HepG2 (cell line): Measurements from ENCODE around the gene P2RX1. TPM values are rescaled to one million over a fixed set of nuclear protein-coding genes. Genes with fewer than 3 reads are reported as not detected.

ENCODE experiments used
- ATAC-seq: fragments of 200-7000 bp; cut with Tn5 transposase; 3 replicates; pipeline ENCODE4 v1.9.1; 2020; ENCODE audit warnings: mild to moderate bottlenecking, moderate library complexity
- BruUV-seq: library from RNA; stranded (reverse); fragments of 400-500 nt; replicated peaks from 2 replicates; lab custom pipeline; 2021; lab: Mats Ljungman, UMichigan
- CTCF ChIA-PET: fragments of 300-600 bp; formaldehyde crosslinking; extraction: SDS; loops from one replicate; lab custom pipeline; 2021; ENCODE audit warnings: low total read pairs, inconsistent platforms, low intra/inter-chr PET ratio; lab: Yijun Ruan, JAX
- POLR2A ChIA-PET: fragments of 350-600 bp; sonication (Branson Sonifier 250); formaldehyde crosslinking; loops from one replicate; lab custom pipeline; 2020; ENCODE audit warnings: antibody characterized with exemption, inconsistent platforms; lab: Yijun Ruan, JAX
- DNase-seq: peaks from one replicate; pipeline ENCODE4 v3.0.0-alpha.2; 2015; ENCODE audit warnings: low spot score
- FAIRE-seq: peaks from 3 replicates; lab custom pipeline; 2011; peaks lifted over from hg19 to GRCh38; lab: Jason Lieb, UNC
- H2AFZ ChIP-seq: one replicate; pipeline ENCODE4 v1.6.1; 2011; ENCODE audit warnings: low read length, inconsistent platforms
- H3K27ac ChIP-seq: fragments of 300-600 bp; 3 replicates; pipeline ENCODE4 v1.8.0; 2011; ENCODE audit warnings: mixed run types, mild to moderate bottlenecking, mixed read lengths, low read length, inconsistent platforms; ENCODE audit not compliant: insufficient read depth; ENCODE audit errors: extremely low read length
- H3K27me3 ChIP-seq, 2 experiments: fragments of 200-600 bp in 1 of 2; 2 replicates in 1 of 2; 3 replicates in 1 of 2; pipeline versions ENCODE4 v1.6.0 to v1.8.0; 2011; ENCODE audit warnings: low read length in 2 of 2, mild to moderate bottlenecking in 2 of 2, moderate library complexity in 2 of 2, inconsistent platforms in 1 of 2; ENCODE audit not compliant: insufficient read depth in 2 of 2, control insufficient read depth in 1 of 2
- H3K36me3 ChIP-seq, 2 experiments: fragments of 200-600 bp in 1 of 2; replicated peaks in 1 of 2; 2 replicates in 1 of 2; 3 replicates in 1 of 2; pipeline versions ENCODE4 v1.5.1 to v1.8.0; 2011; ENCODE audit warnings: low read length in 2 of 2, inconsistent platforms in 1 of 2; ENCODE audit not compliant: insufficient read depth in 2 of 2, control insufficient read depth in 1 of 2
- H3K4me1 ChIP-seq: 2 replicates; pipeline ENCODE4 v1.5.1; 2012; ENCODE audit warnings: low read length, inconsistent platforms; ENCODE audit not compliant: insufficient read depth
- H3K4me2 ChIP-seq: 2 replicates; pipeline ENCODE4 v1.6.0; 2011; ENCODE audit warnings: low read depth, low read length, inconsistent platforms
- H3K4me3 ChIP-seq, 3 experiments: fragments of 200-600 bp in 1 of 3; sonication (generic), shearing (Covaris generic) in 1 of 3; replicated peaks in 1 of 3; 2 replicates each; pipeline ENCODE4 v1.5.1; 2011 to 2016; ENCODE audit warnings: low read length in 3 of 3, inconsistent platforms in 2 of 3, low read depth in 2 of 3, mild to moderate bottlenecking in 2 of 3, control low read depth in 1 of 3, mixed read lengths in 1 of 3; ENCODE audit not compliant: insufficient read depth in 1 of 3
- H3K79me2 ChIP-seq: one replicate; pipeline ENCODE4 v1.6.1; 2011; ENCODE audit warnings: low read length, inconsistent platforms; ENCODE audit not compliant: insufficient read depth
- H3K9ac ChIP-seq: 2 replicates; pipeline ENCODE4 v1.6.0; 2011; ENCODE audit warnings: mild to moderate bottlenecking, low read depth, low read length, inconsistent platforms; ENCODE audit not compliant: insufficient read depth
- H3K9me3 ChIP-seq: 2 replicates; pipeline ENCODE4 v1.5.1; 2012; ENCODE audit warnings: mild to moderate bottlenecking, low read length
- H4K20me1 ChIP-seq: 2 replicates; pipeline ENCODE4 v1.6.0; 2011; ENCODE audit warnings: inconsistent platforms, mild to moderate bottlenecking, low read length, moderate library complexity; ENCODE audit not compliant: insufficient read depth
- CENPX ChIP-seq: sonication (generic); formaldehyde crosslinking; IDR thresholded peaks from 2 replicates; pipeline ENCODE4 v1.9.0; 2021; ENCODE audit warnings: mild to moderate bottlenecking, missing genetic modification reagents, moderate library complexity
- MYNN ChIP-seq: sonication (generic); formaldehyde crosslinking; IDR thresholded peaks from 2 replicates; pipeline ENCODE4 v1.4.0; 2020; ENCODE audit warnings: mild to moderate bottlenecking, low read depth, missing genetic modification reagents
- NFIC ChIP-seq: IDR thresholded peaks from 2 replicates; pipeline ENCODE4 v1.6.1; 2012; ENCODE audit warnings: mild to moderate bottlenecking, low read length, inconsistent platforms
- RFXAP ChIP-seq: sonication (generic); formaldehyde crosslinking; IDR thresholded peaks from 2 replicates; pipeline ENCODE4 v1.4.0; 2020; ENCODE audit warnings: missing genetic modification reagents, borderline replicate concordance
- RORA ChIP-seq: sonication (generic); formaldehyde crosslinking; IDR thresholded peaks from 2 replicates; pipeline ENCODE4 v1.5.0; 2020; ENCODE audit warnings: mild to moderate bottlenecking, missing genetic modification reagents, moderate library complexity
- ZBTB42 ChIP-seq: sonication (generic); formaldehyde crosslinking; IDR thresholded peaks from 2 replicates; pipeline ENCODE4 v1.5.0; 2020; ENCODE audit warnings: mild to moderate bottlenecking, missing genetic modification reagents
- ZNF33A ChIP-seq: sonication (generic); formaldehyde crosslinking; IDR thresholded peaks from 2 replicates; pipeline ENCODE4 v1.5.1; 2020; ENCODE audit warnings: missing genetic modification reagents, mild to moderate bottlenecking, moderate library complexity, borderline replicate concordance
- WGBS: methylation state at CpG from one replicate; pipeline ENCODE4 v1.1.6; 2017; ENCODE audit warnings: low lambda C conversion rate; 5-methylcytosine and 5-hydroxymethylcytosine counted together
- in situ Hi-C: cut with HindIII; loops from 2 replicates; pipeline ENCODE4 v1.10.0; 2017; ENCODE audit warnings: low pct_unique_long_range_greater_than_20kb; ENCODE audit not compliant: extremely low pct_ligation_motif_present
- intact Hi-C: fragments of 100-400 bp; cut with micrococcal nuclease; formaldehyde crosslinking; loops from one replicate; pipeline ENCODE4 v1.10.0; 2022; ENCODE audit not compliant: unreplicated experiment
- polyA plus RNA-seq, 8 experiments: library from polyadenylated mRNA; depleted of rRNA in 3 of 8; stranded (reverse) in 7 of 8; unstranded in 1 of 8; fragments of >200 nt; fragmentation: Illumina TruSeq in 4 of 8; extraction: Trizol in 4 of 8; gene quantifications; 2 replicates each; pipeline versions ENCODE4 v1.2.1 to v1.2.3, GENCODE V29; 2011 to 2016; ENCODE audit warnings: low read depth in 4 of 8, missing spikeins in 1 of 8, mixed read lengths in 1 of 8; ENCODE audit not compliant: insufficient read depth in 1 of 8
- total RNA-seq, 5 experiments: library from RNA; depleted of rRNA; stranded (reverse); fragments of >200 nt; fragmentation: Illumina TruSeq; extraction: Trizol; gene quantifications; 2 replicates each; pipeline ENCODE4 v1.2.3, GENCODE V29; 2016; ENCODE audit warnings: low read depth in 1 of 5
- TF ChIP-seq, protein P1 (sequence below): sonication (generic); formaldehyde crosslinking; IDR thresholded peaks from 2 replicates; pipeline ENCODE4 v1.4.0; 2020; ENCODE audit warnings: mild to moderate bottlenecking, missing genetic modification reagents

Gene P2RX1
- total and polyA plus RNA-seq, 2 of the 13 experiments (the other 11 are each of a cell fraction or from before 2014, with no cell fraction given) = 0.04 to 0.50 TPM

DNA sequence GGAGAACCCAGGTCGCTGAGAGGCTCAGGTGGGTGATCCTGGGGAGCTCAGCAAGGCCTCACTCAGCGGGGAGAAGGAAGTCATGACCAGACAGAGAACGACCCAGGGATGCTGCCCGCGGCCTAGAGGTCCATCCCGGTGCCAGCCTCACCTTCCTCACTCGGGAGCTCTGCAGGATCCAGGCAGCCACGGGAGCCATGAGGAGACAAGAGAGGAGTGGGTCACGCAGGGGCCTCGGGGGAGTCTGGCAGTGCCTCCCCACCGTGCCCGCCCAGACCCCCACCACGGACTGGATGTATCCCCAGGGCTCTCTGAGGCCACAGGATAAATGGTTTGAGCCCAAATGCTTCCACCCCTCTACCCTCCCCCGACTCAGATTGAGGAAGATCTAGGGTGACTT, 37.3 kb upstream of the P2RX1 start (continued):
- TF ChIP-seq MYNN (CRISPR knock-in tag) = no peak

DNA sequence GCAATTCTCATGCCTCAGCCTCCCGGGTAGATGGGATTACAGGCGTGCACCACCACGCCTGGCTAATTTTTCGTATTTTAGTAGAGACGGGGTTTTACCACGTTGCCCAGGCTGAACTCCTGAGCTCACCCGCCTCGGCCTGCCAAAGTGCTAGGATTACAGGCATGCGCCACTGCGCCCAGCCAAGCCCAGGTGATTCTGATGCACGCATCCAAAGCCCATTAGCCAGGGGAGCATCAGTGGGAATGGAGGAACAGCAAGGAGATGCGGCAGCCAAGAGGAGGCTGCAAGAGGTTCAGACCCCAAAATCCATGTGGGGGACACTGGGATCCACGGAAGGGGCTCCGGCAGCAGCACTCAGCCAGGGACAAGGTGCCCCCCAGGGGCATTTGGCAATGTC, 35.9 kb upstream of the P2RX1 start:
- CTCF ChIA-PET = no interaction called here
- H3K4me3 ChIP-seq = no peak overlapping the region
- FAIRE-seq (no peak), DNase-seq (no peak), ATAC-seq (no peak)
- in situ Hi-C loops = no loop called here
- H4K20me1 ChIP-seq = no peaks in the 10 kb centered on the region
- H3K79me2 ChIP-seq = no peaks in the 10 kb centered on the region
- WGBS = 63% methylated on average over 14 of the region's 14 CpGs
- TF ChIP-seq ZBTB42 (no peak), NFIC (no peak), CENPX (CRISPR knock-in tag) (no peak), RFXAP (CRISPR knock-in tag) (no peak), RORA (CRISPR knock-in tag) (no peak), ZNF33A (CRISPR knock-in tag) (no peak)
- TF ChIP-seq, protein P1, sequence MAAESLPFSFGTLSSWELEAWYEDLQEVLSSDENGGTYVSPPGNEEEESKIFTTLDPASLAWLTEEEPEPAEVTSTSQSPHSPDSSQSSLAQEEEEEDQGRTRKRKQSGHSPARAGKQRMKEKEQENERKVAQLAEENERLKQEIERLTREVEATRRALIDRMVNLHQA (CRISPR knock-in tag) = no peak
- H3K9me3 ChIP-seq = no peaks in the 10 kb centered on the region
- H3K36me3 ChIP-seq = no peaks in the 10 kb centered on the region
- BruUV-seq = no TSS peak
- H3K27me3 ChIP-seq = peaks cover 2 to 27% of the 10 kb centered on the region in 2 experiments; a peak in 3 of 5 replicates
- H3K4me2 ChIP-seq = no peak overlapping the region
- H3K4me1 ChIP-seq = no peaks in the 10 kb centered on the region
- POLR2A ChIA-PET = no interaction called here
- no peak overlapping the region for H3K9ac ChIP-seq
- intact Hi-C loops = no loop called here
- no peak overlapping the region for H3K27ac ChIP-seq
- no peak overlapping the region for H2AFZ ChIP-seq
